B cell (primary cell): ENCODE results near the gene DNAAF1.

Experiments used
- EZH2 ChIP-seq: IDR thresholded peaks from 2 replicates; pipeline ENCODE4 v1.6.1; 2012; ENCODE audit warnings: borderline replicate concordance, low read depth, mild to moderate bottlenecking, moderate library complexity, low read length; ENCODE audit not compliant: insufficient read depth, poor library complexity, severe bottlenecking
- TF ChIP-seq, protein P1 (sequence below): fragments of 200-600 bp; IDR thresholded peaks from one replicate; pipeline ENCODE4 v1.8.0; 2022; ENCODE audit warnings: antibody characterized with exemption, mild to moderate bottlenecking

DNA sequence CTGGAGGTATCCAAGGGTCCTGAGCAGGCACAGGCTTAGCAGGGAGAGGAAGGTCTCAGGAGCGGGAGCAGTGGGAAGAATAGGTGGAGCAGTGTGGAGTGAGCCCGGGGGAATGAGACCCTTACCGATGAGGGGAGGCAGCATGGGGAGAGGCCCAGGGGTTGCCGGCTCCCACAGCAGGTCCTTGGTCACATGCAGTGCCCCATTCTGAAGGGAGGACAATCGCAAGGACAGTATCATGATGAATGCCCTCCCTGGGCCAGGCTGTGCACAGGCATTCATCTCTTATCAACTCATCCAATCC lies 38.4 kb downstream of the DNAAF1 start:
- no peak for TF ChIP-seq EZH2
- TF ChIP-seq, protein P1, sequence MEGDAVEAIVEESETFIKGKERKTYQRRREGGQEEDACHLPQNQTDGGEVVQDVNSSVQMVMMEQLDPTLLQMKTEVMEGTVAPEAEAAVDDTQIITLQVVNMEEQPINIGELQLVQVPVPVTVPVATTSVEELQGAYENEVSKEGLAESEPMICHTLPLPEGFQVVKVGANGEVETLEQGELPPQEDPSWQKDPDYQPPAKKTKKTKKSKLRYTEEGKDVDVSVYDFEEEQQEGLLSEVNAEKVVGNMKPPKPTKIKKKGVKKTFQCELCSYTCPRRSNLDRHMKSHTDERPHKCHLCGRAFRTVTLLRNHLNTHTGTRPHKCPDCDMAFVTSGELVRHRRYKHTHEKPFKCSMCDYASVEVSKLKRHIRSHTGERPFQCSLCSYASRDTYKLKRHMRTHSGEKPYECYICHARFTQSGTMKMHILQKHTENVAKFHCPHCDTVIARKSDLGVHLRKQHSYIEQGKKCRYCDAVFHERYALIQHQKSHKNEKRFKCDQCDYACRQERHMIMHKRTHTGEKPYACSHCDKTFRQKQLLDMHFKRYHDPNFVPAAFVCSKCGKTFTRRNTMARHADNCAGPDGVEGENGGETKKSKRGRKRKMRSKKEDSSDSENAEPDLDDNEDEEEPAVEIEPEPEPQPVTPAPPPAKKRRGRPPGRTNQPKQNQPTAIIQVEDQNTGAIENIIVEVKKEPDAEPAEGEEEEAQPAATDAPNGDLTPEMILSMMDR = no peak
